ENCODE data around the gene PPM1D. TPM values are rescaled to one million over a fixed set of nuclear protein-coding genes. Genes with fewer than 3 reads are reported as not detected.

The PPM1D gene
- total RNA-seq, 4 donors from 2014 or later, result 11.3 to 19.5 (median 15.2) TPM

- intact Hi-C loops (cut with DNase I), result no loop called here
- DNase-seq, result no peak
- Histone ChIP-seq H3K27ac (no peak overlapping the region), H3K36me3 (peaks cover 0 to 4% of the 10 kb centered on the region in 2 donors), H3K4me1 (peaks cover 3 to 14% of the 10 kb centered on the region in 2 donors), H3K27me3 (no peaks in the 10 kb centered on the region), H3K4me3 (replicated peaks in 1 of 3) (no peak overlapping the region), H3K9me3 (no peaks in the 10 kb centered on the region)
- 95 to 100% methylated on average over 6 of the region's 6 CpGs for WGBS, 2 donors
- TF ChIP-seq, protein P1, sequence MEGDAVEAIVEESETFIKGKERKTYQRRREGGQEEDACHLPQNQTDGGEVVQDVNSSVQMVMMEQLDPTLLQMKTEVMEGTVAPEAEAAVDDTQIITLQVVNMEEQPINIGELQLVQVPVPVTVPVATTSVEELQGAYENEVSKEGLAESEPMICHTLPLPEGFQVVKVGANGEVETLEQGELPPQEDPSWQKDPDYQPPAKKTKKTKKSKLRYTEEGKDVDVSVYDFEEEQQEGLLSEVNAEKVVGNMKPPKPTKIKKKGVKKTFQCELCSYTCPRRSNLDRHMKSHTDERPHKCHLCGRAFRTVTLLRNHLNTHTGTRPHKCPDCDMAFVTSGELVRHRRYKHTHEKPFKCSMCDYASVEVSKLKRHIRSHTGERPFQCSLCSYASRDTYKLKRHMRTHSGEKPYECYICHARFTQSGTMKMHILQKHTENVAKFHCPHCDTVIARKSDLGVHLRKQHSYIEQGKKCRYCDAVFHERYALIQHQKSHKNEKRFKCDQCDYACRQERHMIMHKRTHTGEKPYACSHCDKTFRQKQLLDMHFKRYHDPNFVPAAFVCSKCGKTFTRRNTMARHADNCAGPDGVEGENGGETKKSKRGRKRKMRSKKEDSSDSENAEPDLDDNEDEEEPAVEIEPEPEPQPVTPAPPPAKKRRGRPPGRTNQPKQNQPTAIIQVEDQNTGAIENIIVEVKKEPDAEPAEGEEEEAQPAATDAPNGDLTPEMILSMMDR (IDR thresholded peaks at IDR 0.05), result no peak
- TF ChIP-seq POLR2A (IDR thresholded peaks at IDR 0.05), result no peak
These were observed 80.8 kb downstream of the PPM1D start for GRCh38 chr17:60680754-60681153.

GRCh38 chr17:60685437-60685836 lies 85.4 kb downstream of the PPM1D start:
- 95 to 96% methylated on average over 7 of the region's 7 CpGs for WGBS, 2 donors
- no peak for TF ChIP-seq POLR2A (IDR thresholded peaks at IDR 0.05)
- TF ChIP-seq, protein P1 (IDR thresholded peaks at IDR 0.05), result no peak
- intact Hi-C loops (cut with DNase I), result no loop called here
- no peak for DNase-seq
- H3K36me3 ChIP-seq, result peaks cover 4 to 5% of the 10 kb centered on the region in 2 donors
- no peak overlapping the region for H3K27ac ChIP-seq
- no peaks in the 10 kb centered on the region for H3K4me1 ChIP-seq
- no peaks in the 10 kb centered on the region for H3K27me3 ChIP-seq
- H3K9me3 ChIP-seq, result no peaks in the 10 kb centered on the region
- no peak overlapping the region for H3K4me3 ChIP-seq (replicated peaks in 1 of 3)

- Histone ChIP-seq H3K27me3 (no peaks in the 10 kb centered on the region), H3K27ac (no peak overlapping the region), H3K4me1 (no peaks in the 10 kb centered on the region), H3K9me3 (no peaks in the 10 kb centered on the region), H3K36me3 (peaks cover 0 to under 1% of the 10 kb centered on the region in 2 donors), H3K4me3 (replicated peaks in 1 of 3) (no peak overlapping the region)
- no peak for DNase-seq
- TF ChIP-seq, protein P1 (IDR thresholded peaks at IDR 0.05), result no peak
- TF ChIP-seq POLR2A (IDR thresholded peaks at IDR 0.05), result no peak
- intact Hi-C loops (cut with DNase I), result no loop called here
These were observed 96.0 kb downstream of the PPM1D start for GRCh38 chr17:60695960-60696359.

GRCh38 chr17:60699090-60699489 lies 99.1 kb downstream of the PPM1D start:
- intact Hi-C loops (cut with DNase I), result no loop called here
- no peak for TF ChIP-seq POLR2A (IDR thresholded peaks at IDR 0.05)
- TF ChIP-seq, protein P1 (IDR thresholded peaks at IDR 0.05), result no peak

DNA sequence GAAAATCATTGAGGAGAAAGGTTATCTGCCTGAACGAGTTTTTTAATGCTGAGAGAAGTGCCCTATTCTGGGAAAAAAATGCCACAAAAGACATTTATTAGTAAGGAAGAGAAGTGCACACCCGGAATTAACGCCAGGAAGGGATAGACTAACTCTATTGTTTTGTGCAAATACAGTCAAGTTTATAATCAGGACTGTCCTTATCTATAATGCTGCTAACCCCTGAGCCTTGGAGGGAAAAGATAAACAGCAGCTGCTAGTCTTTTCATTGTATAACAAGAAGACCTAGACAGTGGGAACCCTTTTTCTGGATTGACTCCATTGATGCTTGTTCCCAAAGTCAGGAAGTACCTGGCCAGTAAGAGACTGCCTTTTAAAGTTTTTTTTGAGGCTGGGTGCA lies 104.2 kb downstream of the PPM1D start:
- intact Hi-C loops (cut with DNase I), result no loop called here

More at GRCh38 chr17:60699090-60699489, 99.1 kb downstream of the PPM1D start:
- H3K4me1 ChIP-seq, result no peaks in the 10 kb centered on the region
- no peaks in the 10 kb centered on the region for H3K27me3 ChIP-seq
- no peaks in the 10 kb centered on the region for H3K36me3 ChIP-seq
- H3K9me3 ChIP-seq, result no peaks in the 10 kb centered on the region
- DNase-seq, result no peak
- WGBS, 2 donors, result 97 to 98% methylated on average over 3 of the region's 3 CpGs
- H3K4me3 ChIP-seq (replicated peaks in 1 of 3), result no peak overlapping the region
- no peak overlapping the region for H3K27ac ChIP-seq

More for the DNA sequence above, 104.2 kb downstream of the PPM1D start:
- no peak for DNase-seq
- Histone ChIP-seq H3K36me3 (no peaks in the 10 kb centered on the region), H3K9me3 (no peaks in the 10 kb centered on the region), H3K27me3 (no peaks in the 10 kb centered on the region), H3K4me3 (replicated peaks in 1 of 3) (no peak overlapping the region), H3K27ac (no peak overlapping the region), H3K4me1 (no peaks in the 10 kb centered on the region)
- TF ChIP-seq POLR2A (IDR thresholded peaks at IDR 0.05), result no peak
- TF ChIP-seq, protein P1 (IDR thresholded peaks at IDR 0.05), result no peak
- WGBS, 2 donors, result 75 to 87% methylated on average over 3 of the region's 3 CpGs

Measured in thyroid gland (tissue), 4 donors.